GM12878 (cell line): ENCODE data around the gene HSCB. TPM values are rescaled to one million over a fixed set of nuclear protein-coding genes. Genes with fewer than 3 reads are reported as not detected.

Experiments
- BMI1 ChIP-seq: fragments of 450-650 bp; IDR thresholded peaks from 2 replicates; pipeline ENCODE4 v1.6.1; 2016; ENCODE audit warnings: mild to moderate bottlenecking, moderate library complexity, borderline replicate concordance
- CHD2 ChIP-seq: IDR thresholded peaks from 2 replicates; pipeline ENCODE4 v1.6.1; 2011; ENCODE audit warnings: low read depth, low read length, improper control_type of control experiment, borderline replicate concordance
- EP300 ChIP-seq, 2 experiments: fragments of 150-350 bp in 1 of 2; IDR thresholded peaks; 2 replicates each; pipeline ENCODE4 v1.6.1; 2011 to 2012; ENCODE audit warnings: low read depth in 2 of 2, low read length in 2 of 2, borderline replicate concordance in 1 of 2, improper control_type of control experiment in 1 of 2, inconsistent platforms in 1 of 2; ENCODE audit not compliant: control insufficient read depth in 1 of 2
- GABPA ChIP-seq: IDR thresholded peaks from 2 replicates; pipeline ENCODE4 v1.6.1; 2014; ENCODE audit warnings: antibody characterized with exemption, low read depth, mild to moderate bottlenecking, inconsistent platforms
- JUND ChIP-seq: IDR thresholded peaks from 2 replicates; pipeline ENCODE4 v1.6.1; 2012; ENCODE audit warnings: low read depth, mild to moderate bottlenecking, low read length, improper control_type of control experiment, moderate library complexity
- KAT2A ChIP-seq: conservative IDR thresholded peaks from 2 replicates; pipeline ENCODE4 v1.6.1; 2011; ENCODE audit warnings: low read depth, low read length; ENCODE audit not compliant: control insufficient read depth
- MEF2B ChIP-seq: fragments of 450-650 bp; IDR thresholded peaks from 2 replicates; pipeline ENCODE4 v1.6.1; 2018; ENCODE audit warnings: mild to moderate bottlenecking, moderate library complexity; ENCODE audit not compliant: partially characterized antibody, poor library complexity, severe bottlenecking
- MYB ChIP-seq: fragments of 150-350 bp; IDR thresholded peaks from 2 replicates; pipeline ENCODE4 v1.6.1; 2014; ENCODE audit warnings: mild to moderate bottlenecking, low read depth, low read length, borderline replicate concordance
- NFYB ChIP-seq: IDR thresholded peaks from 2 replicates; pipeline ENCODE4 v1.6.1; 2011; ENCODE audit warnings: low read depth, mild to moderate bottlenecking, low read length, improper control_type of control experiment, moderate library complexity; ENCODE audit not compliant: insufficient read depth
- SMAD1 ChIP-seq: fragments of 450-650 bp; IDR thresholded peaks from 2 replicates; pipeline ENCODE4 v1.6.1; 2018; ENCODE audit warnings: mild to moderate bottlenecking, low read depth; ENCODE audit not compliant: partially characterized antibody
- SMC3 ChIP-seq: IDR thresholded peaks from 2 replicates; pipeline ENCODE4 v1.6.1; 2011; ENCODE audit warnings: low read length, improper control_type of control experiment, borderline replicate concordance
- TAF1 ChIP-seq: IDR thresholded peaks from 2 replicates; pipeline ENCODE4 v1.6.1; 2011; ENCODE audit warnings: mild to moderate bottlenecking, low read depth, low read length, borderline replicate concordance
- YBX1 ChIP-seq: fragments of 450-650 bp; IDR thresholded peaks from 2 replicates; pipeline ENCODE4 v1.6.1; 2016; ENCODE audit warnings: antibody characterized with exemption
- ZNF207 ChIP-seq: fragments of 450-650 bp; IDR thresholded peaks from 2 replicates; pipeline ENCODE4 v1.6.1; 2014; ENCODE audit warnings: antibody characterized with exemption, mild to moderate bottlenecking, borderline replicate concordance
- polyA plus RNA-seq, 11 experiments: library from polyadenylated mRNA; depleted of rRNA in 4 of 11; unstranded in 6 of 11; stranded (reverse) in 5 of 11; fragments of >200 nt; fragmentation: Nextera tagmentation in 4 of 11; fragmentation: Illumina TruSeq in 1 of 11; extraction: Ambion mirVana in 4 of 11; extraction: Trizol in 1 of 11; gene quantifications; 1 replicate in 1 of 11; 2 replicates in 10 of 11; pipeline versions ENCODE4 v1.2.1 to v1.2.3, GENCODE V29; 2011 to 2016; ENCODE audit warnings: inconsistent platforms in 2 of 11, missing spikeins in 2 of 11, low read depth in 1 of 11
- total RNA-seq, 4 experiments: library from RNA; depleted of rRNA in 3 of 4; stranded (reverse); fragments of >200 nt in 3 of 4; fragmentation: Illumina TruSeq in 1 of 4; extraction: Trizol in 1 of 4; gene quantifications; 2 replicates each; pipeline versions ENCODE4 v1.2.1 to v1.2.3, GENCODE V29; 2013 to 2021
- TF ChIP-seq, protein P1 (sequence below): IDR thresholded peaks from 2 replicates; pipeline ENCODE4 v1.6.1; 2011; ENCODE audit warnings: borderline replicate concordance, low read depth, mild to moderate bottlenecking, moderate library complexity, mixed read lengths, low read length; ENCODE audit not compliant: insufficient read depth; ENCODE audit errors: extremely low read length
- TF ChIP-seq, protein P2 (sequence below): IDR thresholded peaks from 2 replicates; pipeline ENCODE4 v1.6.1; 2011; ENCODE audit warnings: low read depth, low read length, improper control_type of control experiment, borderline replicate concordance
- TF ChIP-seq, protein P3 (sequence below): fragments of 150-350 bp; IDR thresholded peaks from 2 replicates; pipeline ENCODE4 v1.6.1; 2014; ENCODE audit warnings: mild to moderate bottlenecking, low read depth, low read length
- TF ChIP-seq, protein P4 (sequence below): IDR thresholded peaks from 2 replicates; pipeline ENCODE4 v1.6.1; 2012; ENCODE audit warnings: improper control_type of control experiment, low read depth, low read length; ENCODE audit not compliant: insufficient replicate concordance
- TF ChIP-seq, protein P5 (sequence below): IDR thresholded peaks from 2 replicates; pipeline ENCODE4 v1.6.1; 2011; ENCODE audit warnings: low read depth, mild to moderate bottlenecking, low read length, moderate library complexity, borderline replicate concordance; ENCODE audit errors: extremely low read depth

Gene HSCB
- total and polyA plus RNA-seq, 10 of the 15 experiments (the other 5 are each of a cell fraction or from before 2014, with no cell fraction given), result 10.6 to 28.4 (median 20.8) TPM

DNA sequence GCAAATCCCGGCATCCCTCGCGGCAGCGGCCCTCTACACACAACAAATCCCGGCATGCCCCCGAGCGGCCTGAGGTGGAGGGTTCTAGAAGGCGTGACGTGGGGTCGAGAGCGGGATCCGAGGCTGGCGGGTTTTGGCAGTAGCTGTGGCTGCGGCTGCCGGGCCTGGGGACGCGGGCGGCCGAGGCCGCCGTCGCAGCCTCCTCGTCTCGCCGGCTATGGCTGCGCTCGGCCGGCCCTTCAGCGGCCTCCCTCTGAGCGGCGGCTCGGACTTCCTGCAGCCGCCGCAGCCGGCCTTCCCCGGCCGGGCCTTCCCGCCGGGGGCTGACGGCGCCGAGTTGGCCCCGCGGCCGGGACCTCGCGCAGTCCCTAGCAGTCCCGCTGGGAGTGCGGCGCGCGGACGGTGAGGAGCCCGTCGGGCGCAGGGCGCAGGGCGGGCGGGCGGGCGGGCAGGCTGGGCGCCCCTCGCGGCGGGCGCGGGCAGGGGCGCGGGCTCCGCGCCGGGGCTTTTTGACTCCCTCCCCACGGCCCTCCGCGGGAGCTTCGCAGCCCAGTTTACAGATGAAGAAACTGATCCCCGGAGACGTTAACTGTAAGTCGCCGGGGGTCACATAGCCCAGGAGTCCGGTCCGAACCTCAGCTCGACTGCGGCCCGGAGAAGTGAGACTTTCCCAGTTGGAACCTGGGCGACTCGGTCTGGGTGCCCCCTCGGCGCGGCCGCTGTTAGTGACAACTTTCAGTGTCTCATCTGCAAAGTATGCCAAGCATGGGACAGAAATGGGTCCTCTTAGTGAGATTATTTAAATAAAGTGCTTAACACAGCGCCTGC is 31.0 kb downstream of the HSCB start, which contains the start of gene CCDC117 (continued):
- TF ChIP-seq, protein P1, sequence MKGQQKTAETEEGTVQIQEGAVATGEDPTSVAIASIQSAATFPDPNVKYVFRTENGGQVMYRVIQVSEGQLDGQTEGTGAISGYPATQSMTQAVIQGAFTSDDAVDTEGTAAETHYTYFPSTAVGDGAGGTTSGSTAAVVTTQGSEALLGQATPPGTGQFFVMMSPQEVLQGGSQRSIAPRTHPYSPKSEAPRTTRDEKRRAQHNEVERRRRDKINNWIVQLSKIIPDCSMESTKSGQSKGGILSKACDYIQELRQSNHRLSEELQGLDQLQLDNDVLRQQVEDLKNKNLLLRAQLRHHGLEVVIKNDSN, result peak; percentile 5
- TF ChIP-seq YBX1 (no peak), SMC3 (no peak), EP300 (IDR thresholded peaks at IDR 0.05; ENCODE audit: borderline replicate concordance in 1 of 2, control insufficient read depth in 1 of 2, low read depth in 2 of 2, low read length in 2 of 2) (peak; percentile 5 to 40; a peak in 1 of 4 replicates), TAF1 (peak; percentile 81; the same call in 1 of the 2 replicates), GABPA (no peak), MEF2B (no peak), JUND (no peak), NFYB (no peak), ZNF207 (peak; percentile 76), CHD2 (peak; percentile 82), SMAD1 (no peak), BMI1 (no peak), KAT2A (no peak), MYB (no peak)
- TF ChIP-seq, protein P2, sequence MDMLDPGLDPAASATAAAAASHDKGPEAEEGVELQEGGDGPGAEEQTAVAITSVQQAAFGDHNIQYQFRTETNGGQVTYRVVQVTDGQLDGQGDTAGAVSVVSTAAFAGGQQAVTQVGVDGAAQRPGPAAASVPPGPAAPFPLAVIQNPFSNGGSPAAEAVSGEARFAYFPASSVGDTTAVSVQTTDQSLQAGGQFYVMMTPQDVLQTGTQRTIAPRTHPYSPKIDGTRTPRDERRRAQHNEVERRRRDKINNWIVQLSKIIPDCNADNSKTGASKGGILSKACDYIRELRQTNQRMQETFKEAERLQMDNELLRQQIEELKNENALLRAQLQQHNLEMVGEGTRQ, result no peak
- TF ChIP-seq, protein P3, sequence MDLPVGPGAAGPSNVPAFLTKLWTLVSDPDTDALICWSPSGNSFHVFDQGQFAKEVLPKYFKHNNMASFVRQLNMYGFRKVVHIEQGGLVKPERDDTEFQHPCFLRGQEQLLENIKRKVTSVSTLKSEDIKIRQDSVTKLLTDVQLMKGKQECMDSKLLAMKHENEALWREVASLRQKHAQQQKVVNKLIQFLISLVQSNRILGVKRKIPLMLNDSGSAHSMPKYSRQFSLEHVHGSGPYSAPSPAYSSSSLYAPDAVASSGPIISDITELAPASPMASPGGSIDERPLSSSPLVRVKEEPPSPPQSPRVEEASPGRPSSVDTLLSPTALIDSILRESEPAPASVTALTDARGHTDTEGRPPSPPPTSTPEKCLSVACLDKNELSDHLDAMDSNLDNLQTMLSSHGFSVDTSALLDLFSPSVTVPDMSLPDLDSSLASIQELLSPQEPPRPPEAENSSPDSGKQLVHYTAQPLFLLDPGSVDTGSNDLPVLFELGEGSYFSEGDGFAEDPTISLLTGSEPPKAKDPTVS, result peak; percentile 96
- TF ChIP-seq, protein P4, sequence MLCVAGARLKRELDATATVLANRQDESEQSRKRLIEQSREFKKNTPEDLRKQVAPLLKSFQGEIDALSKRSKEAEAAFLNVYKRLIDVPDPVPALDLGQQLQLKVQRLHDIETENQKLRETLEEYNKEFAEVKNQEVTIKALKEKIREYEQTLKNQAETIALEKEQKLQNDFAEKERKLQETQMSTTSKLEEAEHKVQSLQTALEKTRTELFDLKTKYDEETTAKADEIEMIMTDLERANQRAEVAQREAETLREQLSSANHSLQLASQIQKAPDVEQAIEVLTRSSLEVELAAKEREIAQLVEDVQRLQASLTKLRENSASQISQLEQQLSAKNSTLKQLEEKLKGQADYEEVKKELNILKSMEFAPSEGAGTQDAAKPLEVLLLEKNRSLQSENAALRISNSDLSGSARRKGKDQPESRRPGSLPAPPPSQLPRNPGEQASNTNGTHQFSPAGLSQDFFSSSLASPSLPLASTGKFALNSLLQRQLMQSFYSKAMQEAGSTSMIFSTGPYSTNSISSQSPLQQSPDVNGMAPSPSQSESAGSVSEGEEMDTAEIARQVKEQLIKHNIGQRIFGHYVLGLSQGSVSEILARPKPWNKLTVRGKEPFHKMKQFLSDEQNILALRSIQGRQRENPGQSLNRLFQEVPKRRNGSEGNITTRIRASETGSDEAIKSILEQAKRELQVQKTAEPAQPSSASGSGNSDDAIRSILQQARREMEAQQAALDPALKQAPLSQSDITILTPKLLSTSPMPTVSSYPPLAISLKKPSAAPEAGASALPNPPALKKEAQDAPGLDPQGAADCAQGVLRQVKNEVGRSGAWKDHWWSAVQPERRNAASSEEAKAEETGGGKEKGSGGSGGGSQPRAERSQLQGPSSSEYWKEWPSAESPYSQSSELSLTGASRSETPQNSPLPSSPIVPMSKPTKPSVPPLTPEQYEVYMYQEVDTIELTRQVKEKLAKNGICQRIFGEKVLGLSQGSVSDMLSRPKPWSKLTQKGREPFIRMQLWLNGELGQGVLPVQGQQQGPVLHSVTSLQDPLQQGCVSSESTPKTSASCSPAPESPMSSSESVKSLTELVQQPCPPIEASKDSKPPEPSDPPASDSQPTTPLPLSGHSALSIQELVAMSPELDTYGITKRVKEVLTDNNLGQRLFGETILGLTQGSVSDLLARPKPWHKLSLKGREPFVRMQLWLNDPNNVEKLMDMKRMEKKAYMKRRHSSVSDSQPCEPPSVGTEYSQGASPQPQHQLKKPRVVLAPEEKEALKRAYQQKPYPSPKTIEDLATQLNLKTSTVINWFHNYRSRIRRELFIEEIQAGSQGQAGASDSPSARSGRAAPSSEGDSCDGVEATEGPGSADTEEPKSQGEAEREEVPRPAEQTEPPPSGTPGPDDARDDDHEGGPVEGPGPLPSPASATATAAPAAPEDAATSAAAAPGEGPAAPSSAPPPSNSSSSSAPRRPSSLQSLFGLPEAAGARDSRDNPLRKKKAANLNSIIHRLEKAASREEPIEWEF, result no peak
- TF ChIP-seq, protein P5, sequence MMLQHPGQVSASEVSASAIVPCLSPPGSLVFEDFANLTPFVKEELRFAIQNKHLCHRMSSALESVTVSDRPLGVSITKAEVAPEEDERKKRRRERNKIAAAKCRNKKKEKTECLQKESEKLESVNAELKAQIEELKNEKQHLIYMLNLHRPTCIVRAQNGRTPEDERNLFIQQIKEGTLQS, result no peak
